Lung (tissue), 12 donors: ENCODE measurements around the gene LRRC8B. TPM values are rescaled to one million over a fixed set of nuclear protein-coding genes. Genes with fewer than 3 reads are reported as not detected.

ENCODE experiments used
- ATAC-seq: fragments of 200-7000 bp; cut with Tn5 transposase; one replicate; pipeline ENCODE4 v1.9.1; 2020; ENCODE audit warnings: moderate number of reproducible peaks; ENCODE audit not compliant: insufficient read depth, low FRiP score
- DNase-seq, 3 donors: peaks; one replicate each; pipeline ENCODE4 v3.0.0-alpha.2; 2013 to 2017
- H3K27ac ChIP-seq, 2 donors: one replicate each; pipeline ENCODE4 v1.5.1; 2013; ENCODE audit warnings: mild to moderate bottlenecking in 2 of 2, moderate library complexity in 2 of 2, control low read depth in 1 of 2, inconsistent platforms in 1 of 2, low read depth in 1 of 2, low read length in 1 of 2
- H3K27me3 ChIP-seq, 3 donors: one replicate each; pipeline ENCODE4 v1.5.1; 2013; ENCODE audit warnings: low read length in 2 of 3; ENCODE audit not compliant: control insufficient read depth in 3 of 3, insufficient read depth in 3 of 3
- H3K36me3 ChIP-seq, 4 donors: one replicate each; pipeline ENCODE4 v1.5.1; 2013; ENCODE audit warnings: low read length in 4 of 4, mild to moderate bottlenecking in 1 of 4, moderate library complexity in 1 of 4; ENCODE audit not compliant: control insufficient read depth in 4 of 4, insufficient read depth in 4 of 4
- H3K4me1 ChIP-seq, 5 donors: one replicate each; pipeline ENCODE4 v1.5.1; 2013; ENCODE audit warnings: low read length in 5 of 5, mild to moderate bottlenecking in 2 of 5, moderate library complexity in 1 of 5; ENCODE audit not compliant: control insufficient read depth in 5 of 5, insufficient read depth in 5 of 5
- H3K4me3 ChIP-seq: one replicate; pipeline ENCODE4 v1.5.1; 2013; ENCODE audit warnings: mild to moderate bottlenecking, control low read depth, moderate library complexity
- H3K9ac ChIP-seq, 2 donors: one replicate each; pipeline ENCODE4 v1.5.1; 2013; ENCODE audit warnings: low read length in 2 of 2, control low read depth in 1 of 2; ENCODE audit not compliant: insufficient read depth in 1 of 2
- H3K9me3 ChIP-seq, 4 donors: one replicate each; pipeline ENCODE4 v1.5.1; 2013; ENCODE audit warnings: low read length in 3 of 4, mild to moderate bottlenecking in 1 of 4, moderate library complexity in 1 of 4; ENCODE audit not compliant: control insufficient read depth in 4 of 4, insufficient read depth in 3 of 4
- CTCF ChIP-seq: IDR thresholded peaks from 2 replicates; pipeline ENCODE4 v1.5.1; 2012; ENCODE audit warnings: mild to moderate bottlenecking; ENCODE audit errors: control extremely low read depth, extremely low read depth
- WGBS, 2 donors: extraction: QIAGEN DNeasy Blood & Tissue Kit; methylation state at CpG; one replicate each; pipeline ENCODE4 v1.1.7; 2013; 5-methylcytosine and 5-hydroxymethylcytosine counted together
- polyA plus RNA-seq, 2 donors: library from polyadenylated mRNA; stranded (reverse); fragments of 200-250 nt; gene quantifications; one replicate each; pipeline ENCODE4 v1.2.1, GENCODE V29; 2013
- total RNA-seq, 2 donors: library from RNA; depleted of rRNA in 1 of 2; stranded (reverse); fragments of >200 nt in 1 of 2; gene quantifications; one replicate each; pipeline ENCODE4 v1.2.1, GENCODE V29; 2014 to 2021
- donor health status: control.
- donor health status: control.
- donor health status: Bipolar disorder and iron deficiency.
- donor health status: healthy.
- donor health status: DM: yes; HTN: yes; CAD: no.

The LRRC8B gene
- total and polyA plus RNA-seq, 4 donors: 4.3 to 22.8 (median 11.0) TPM

- no peak for ATAC-seq
- Histone ChIP-seq H3K36me3 (no peaks in the 10 kb centered on the region), H3K27ac (peak overlapping the region in 1 of 2 donors; percentile 45), H3K9ac (no peak overlapping the region), H3K4me3 (no peak overlapping the region), H3K4me1 (peaks cover 0 to 29% (median 0%) of the 10 kb centered on the region in 5 donors), H3K9me3 (no peaks in the 10 kb centered on the region), H3K27me3 (no peaks in the 10 kb centered on the region)
- 60 to 64% methylated on average over 6 of the region's 6 CpGs for WGBS, 2 donors
- no peak for TF ChIP-seq CTCF
- DNase-seq: no peak
These were observed 20.8 kb downstream of the LRRC8B start for GRCh38 chr1:89545264-89546038.

GRCh38 chr1:89546082-89546889 is 21.7 kb downstream of the LRRC8B start:
- Histone ChIP-seq H3K9ac (no peak overlapping the region), H3K27ac (peak overlapping the region in 1 of 2 donors; percentile 72), H3K9me3 (no peaks in the 10 kb centered on the region), H3K36me3 (peaks cover 0 to 2% (median 0%) of the 10 kb centered on the region in 4 donors), H3K27me3 (no peaks in the 10 kb centered on the region), H3K4me3 (no peak overlapping the region), H3K4me1 (peaks cover 0 to 29% (median 0%) of the 10 kb centered on the region in 5 donors)
- no peak for ATAC-seq
- WGBS, 2 donors: 97 to 98% methylated on average over 3 of the region's 3 CpGs
- TF ChIP-seq CTCF: no peak
- DNase-seq: no peak

- ATAC-seq (no peak), DNase-seq (no peak)
- no peak for TF ChIP-seq CTCF
- no peak overlapping the region for H3K9ac ChIP-seq
- no peaks in the 10 kb centered on the region for H3K27me3 ChIP-seq
- no peak overlapping the region for H3K4me3 ChIP-seq
- peaks cover 0 to 2% (median 0%) of the 10 kb centered on the region in 4 donors for H3K36me3 ChIP-seq
- H3K27ac ChIP-seq: peak overlapping the region in 1 of 2 donors; percentile 2
- peaks cover 0 to 29% (median 0%) of the 10 kb centered on the region in 5 donors for H3K4me1 ChIP-seq
- no peaks in the 10 kb centered on the region for H3K9me3 ChIP-seq
These were observed 22.4 kb downstream of the LRRC8B start for GRCh38 chr1:89546934-89547562.
